ENCODE measurements around the gene DUOXA1. TPM values are rescaled to one million over a fixed set of nuclear protein-coding genes. Genes with fewer than 3 reads are reported as not detected.

DUOXA1 gene
- total RNA-seq, 1 donor from 2014 or later, result 6.6 TPM

DNA sequence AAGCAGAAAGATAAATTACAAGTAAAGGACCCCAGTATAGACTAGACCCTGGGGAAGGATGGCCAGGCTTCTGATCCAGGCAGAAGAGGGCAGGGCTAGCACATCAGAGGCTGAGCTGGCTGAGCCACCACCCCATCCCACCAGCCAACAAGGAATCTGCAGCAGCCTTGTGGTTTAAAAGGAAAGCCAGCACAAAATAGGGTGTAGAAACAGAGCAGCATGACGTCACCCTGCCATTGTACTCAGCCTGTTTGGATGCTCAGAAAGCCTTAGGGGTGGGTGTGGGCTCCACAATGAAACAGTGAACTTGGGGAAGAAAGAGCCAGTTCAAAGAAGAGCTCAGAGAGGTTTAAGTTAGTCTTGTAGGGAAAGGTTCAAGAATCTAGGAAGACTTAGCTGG lies 28.3 kb upstream of the DUOXA1 start:
- Mint-ChIP-seq H3K4me3 (no peak overlapping the region), H3K27me3 (ENCODE audit: low read depth) (no peaks in the 10 kb centered on the region), H3K9me3 (no peaks in the 10 kb centered on the region), H3K4me1 (peaks cover 21% of the 10 kb centered on the region), H3K27ac (no peak overlapping the region), H3K36me3 (no peaks in the 10 kb centered on the region)
- DNase-seq (ENCODE audit: low spot score in 2 of 2, unreplicated experiment in 2 of 2), result no peak
- TF ChIP-seq, protein P1, sequence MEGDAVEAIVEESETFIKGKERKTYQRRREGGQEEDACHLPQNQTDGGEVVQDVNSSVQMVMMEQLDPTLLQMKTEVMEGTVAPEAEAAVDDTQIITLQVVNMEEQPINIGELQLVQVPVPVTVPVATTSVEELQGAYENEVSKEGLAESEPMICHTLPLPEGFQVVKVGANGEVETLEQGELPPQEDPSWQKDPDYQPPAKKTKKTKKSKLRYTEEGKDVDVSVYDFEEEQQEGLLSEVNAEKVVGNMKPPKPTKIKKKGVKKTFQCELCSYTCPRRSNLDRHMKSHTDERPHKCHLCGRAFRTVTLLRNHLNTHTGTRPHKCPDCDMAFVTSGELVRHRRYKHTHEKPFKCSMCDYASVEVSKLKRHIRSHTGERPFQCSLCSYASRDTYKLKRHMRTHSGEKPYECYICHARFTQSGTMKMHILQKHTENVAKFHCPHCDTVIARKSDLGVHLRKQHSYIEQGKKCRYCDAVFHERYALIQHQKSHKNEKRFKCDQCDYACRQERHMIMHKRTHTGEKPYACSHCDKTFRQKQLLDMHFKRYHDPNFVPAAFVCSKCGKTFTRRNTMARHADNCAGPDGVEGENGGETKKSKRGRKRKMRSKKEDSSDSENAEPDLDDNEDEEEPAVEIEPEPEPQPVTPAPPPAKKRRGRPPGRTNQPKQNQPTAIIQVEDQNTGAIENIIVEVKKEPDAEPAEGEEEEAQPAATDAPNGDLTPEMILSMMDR (IDR thresholded peaks at IDR 0.05; ENCODE audit: unreplicated experiment), result no peak

DNA sequence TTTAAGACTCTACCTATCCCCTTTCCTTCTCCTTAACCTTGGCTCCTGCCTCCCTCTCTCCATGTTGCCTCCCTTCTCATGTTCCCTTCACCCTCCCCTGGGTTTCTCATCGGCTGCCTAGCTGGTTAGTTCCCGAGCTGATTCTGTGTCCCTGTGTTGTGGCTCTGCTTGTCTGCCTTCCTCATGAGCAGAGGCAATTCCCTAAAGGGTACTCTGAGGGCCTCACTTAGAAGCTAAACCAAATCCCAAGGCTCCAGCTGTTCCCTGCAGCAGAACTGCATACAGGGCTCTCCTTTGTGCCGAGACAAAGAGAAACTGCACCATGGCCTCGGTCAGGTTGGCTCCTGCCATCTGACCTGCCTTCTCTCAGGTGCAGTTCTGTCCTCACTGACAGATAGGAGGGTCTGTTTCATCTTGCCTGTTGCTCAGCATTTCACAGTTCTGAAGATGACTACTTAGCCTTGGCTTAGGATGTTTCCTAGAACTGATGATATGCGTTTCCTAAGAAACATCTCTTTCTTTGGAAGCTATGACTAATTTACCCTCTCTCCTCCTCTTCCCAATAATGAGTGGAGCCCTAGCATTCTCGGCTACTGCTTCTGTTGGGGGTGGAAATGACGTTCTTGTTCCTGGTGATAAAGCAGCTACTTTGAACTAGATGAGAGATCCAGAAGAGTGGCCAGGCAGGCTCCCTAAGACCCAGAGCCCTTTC lies 27.2 kb upstream of the DUOXA1 start:
- no peaks in the 10 kb centered on the region for H3K9me3 Mint-ChIP-seq
- DNase-seq (ENCODE audit: low spot score in 2 of 2, unreplicated experiment in 2 of 2), result no peak
- no peak overlapping the region for H3K4me3 Mint-ChIP-seq
- TF ChIP-seq, protein P1 (IDR thresholded peaks at IDR 0.05; ENCODE audit: unreplicated experiment), result no peak
- no peaks in the 10 kb centered on the region for H3K36me3 Mint-ChIP-seq
- no peaks in the 10 kb centered on the region for H3K27me3 Mint-ChIP-seq (ENCODE audit: low read depth)
- H3K27ac Mint-ChIP-seq, result no peak overlapping the region
- peaks cover 16% of the 10 kb centered on the region for H3K4me1 Mint-ChIP-seq

DNA sequence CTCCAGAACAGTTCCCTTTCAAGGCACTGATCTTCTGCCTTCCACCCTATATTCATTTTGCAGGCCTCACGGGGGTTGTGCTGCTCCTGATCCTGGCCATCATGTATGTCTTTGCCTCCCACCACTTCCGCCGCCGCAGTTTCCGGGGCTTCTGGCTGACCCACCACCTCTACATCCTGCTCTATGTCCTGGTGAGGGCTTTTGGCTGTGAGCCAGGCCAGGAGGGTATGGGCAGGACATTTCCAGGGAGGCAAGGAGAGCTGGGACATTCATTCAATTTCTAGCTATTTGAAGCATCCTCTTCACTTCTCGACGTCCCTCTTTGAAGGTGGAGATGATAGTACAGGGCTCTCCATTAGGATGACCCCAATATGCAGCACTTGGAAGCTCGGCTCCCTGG lies 26.1 kb upstream of the DUOXA1 start:
- H3K27me3 Mint-ChIP-seq (ENCODE audit: low read depth), result no peaks in the 10 kb centered on the region
- TF ChIP-seq, protein P1 (IDR thresholded peaks at IDR 0.05; ENCODE audit: unreplicated experiment), result no peak
- H3K36me3 Mint-ChIP-seq, result no peaks in the 10 kb centered on the region
- H3K4me1 Mint-ChIP-seq, result peaks cover 16% of the 10 kb centered on the region
- no peak for DNase-seq (ENCODE audit: low spot score in 2 of 2, unreplicated experiment in 2 of 2)
- H3K4me3 Mint-ChIP-seq, result no peak overlapping the region
- H3K27ac Mint-ChIP-seq, result no peak overlapping the region
- H3K9me3 Mint-ChIP-seq, result no peaks in the 10 kb centered on the region

DNA sequence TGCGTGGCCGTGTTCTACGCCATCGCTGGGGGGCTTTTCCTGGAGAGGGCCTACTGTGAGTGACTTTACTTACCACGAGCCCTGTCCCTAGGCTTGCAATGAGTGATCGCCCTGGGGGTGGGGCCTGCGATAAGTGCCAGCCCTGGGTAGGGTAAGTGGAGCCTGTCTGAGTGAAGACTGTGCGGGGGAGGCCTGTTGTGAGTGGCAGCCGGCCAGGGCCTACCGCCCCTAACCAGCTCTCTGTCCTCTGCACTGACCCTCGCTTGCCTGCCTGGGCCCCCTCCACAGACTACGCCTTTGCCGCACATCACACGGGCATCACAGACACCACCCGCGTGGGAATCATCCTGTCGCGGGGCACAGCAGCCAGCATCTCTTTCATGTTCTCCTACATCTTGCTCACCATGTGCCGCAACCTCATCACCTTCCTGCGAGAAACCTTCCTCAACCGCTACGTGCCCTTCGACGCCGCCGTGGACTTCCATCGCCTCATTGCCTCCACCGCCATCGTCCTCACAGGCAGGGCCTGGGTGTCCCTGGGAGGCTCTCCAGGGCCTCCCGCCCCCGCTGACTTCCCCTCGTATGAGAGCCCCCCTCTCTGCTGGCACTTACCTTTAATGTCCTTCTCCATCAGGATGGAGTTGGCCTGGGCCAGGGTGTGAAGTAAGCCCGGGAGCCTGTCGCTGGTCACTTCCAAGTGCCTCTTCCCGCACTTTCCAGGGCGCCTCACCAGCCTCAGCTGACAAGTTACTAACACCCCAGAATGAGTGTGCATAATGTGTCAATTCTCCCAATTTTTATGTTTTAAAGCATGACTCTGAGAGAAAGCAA lies 22.5 kb upstream of the DUOXA1 start:
- Mint-ChIP-seq H3K4me1 (peaks cover 14% of the 10 kb centered on the region), H3K27me3 (ENCODE audit: low read depth) (no peaks in the 10 kb centered on the region), H3K36me3 (no peaks in the 10 kb centered on the region), H3K27ac (no peak overlapping the region), H3K4me3 (no peak overlapping the region), H3K9me3 (no peaks in the 10 kb centered on the region)
- DNase-seq (ENCODE audit: low spot score in 2 of 2, unreplicated experiment in 2 of 2), result no peak
- TF ChIP-seq, protein P1 (IDR thresholded peaks at IDR 0.05; ENCODE audit: unreplicated experiment), result no peak

DNA sequence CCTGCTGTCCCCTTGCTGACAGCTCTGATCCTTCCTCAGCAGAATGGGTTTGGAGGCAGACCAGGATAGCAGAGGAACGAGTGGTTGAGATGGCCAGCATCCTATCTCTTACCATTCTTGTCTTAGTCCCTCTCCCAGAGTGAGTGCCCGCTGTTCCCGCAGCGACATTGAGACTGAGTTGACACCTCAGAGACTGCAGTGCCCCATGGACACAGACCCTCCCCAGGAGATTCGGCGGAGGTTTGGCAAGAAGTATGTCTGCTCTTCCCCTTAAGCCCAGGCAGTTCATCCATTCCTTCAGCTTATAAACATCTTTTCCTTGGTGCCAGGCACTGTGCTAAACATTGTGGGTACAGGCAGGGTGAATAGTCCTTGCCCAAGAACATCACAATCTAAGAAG lies 21.3 kb upstream of the DUOXA1 start:
- H3K4me1 Mint-ChIP-seq, result peaks cover 16% of the 10 kb centered on the region
- TF ChIP-seq, protein P1 (IDR thresholded peaks at IDR 0.05; ENCODE audit: unreplicated experiment), result no peak
- no peak overlapping the region for H3K27ac Mint-ChIP-seq
- no peaks in the 10 kb centered on the region for H3K9me3 Mint-ChIP-seq
- DNase-seq (ENCODE audit: low spot score in 2 of 2, unreplicated experiment in 2 of 2), result no peak
- H3K27me3 Mint-ChIP-seq (ENCODE audit: low read depth), result no peaks in the 10 kb centered on the region
- H3K4me3 Mint-ChIP-seq, result no peak overlapping the region
- no peaks in the 10 kb centered on the region for H3K36me3 Mint-ChIP-seq

All from mesothelial cell of epicardium (in vitro differentiated cells).